H1 (cell line): ENCODE results near the gene NRIP3. TPM values are rescaled to one million over a fixed set of nuclear protein-coding genes. Genes with fewer than 3 reads are reported as not detected.
A peak's percentile ranks its signal among the peaks of the same experiment; 100 is the strongest.

Source experiments
- CTCF ChIA-PET: fragments of 300-600 bp; sonication (Branson Sonifier 250); formaldehyde crosslinking; loops from one replicate; lab custom pipeline; 2021; ENCODE audit not compliant: partially characterized antibody; lab: Charles Lee
- POLR2A ChIA-PET: fragments of 300-600 bp; sonication (Branson Sonifier 250); formaldehyde crosslinking; loops from one replicate; lab custom pipeline; 2021; ENCODE audit warnings: inconsistent platforms; ENCODE audit not compliant: partially characterized antibody; lab: Charles Lee
- DNase-seq, 2 experiments: peaks; one replicate each; pipeline versions ENCODE4 v3.0.0 to v3.0.0-alpha.2; 2010 to 2022; ENCODE audit warnings: low spot score in 2 of 2, low read depth in 1 of 2, mixed read lengths in 1 of 2
- FAIRE-seq: peaks from 2 replicates; lab custom pipeline; 2011; peaks lifted over from hg19 to GRCh38; lab: Jason Lieb, UNC
- H2AFZ ChIP-seq: 2 replicates; pipeline ENCODE4 v1.8.1; 2012; ENCODE audit warnings: low read length, inconsistent platforms
- H2AK5ac ChIP-seq: 2 replicates; pipeline ENCODE4 v1.6.1; 2013; ENCODE audit warnings: low read depth, low read length
- H2BK120ac ChIP-seq: replicated peaks from 2 replicates; pipeline ENCODE3; 2013; ENCODE audit warnings: low read depth, low read length, inconsistent platforms
- H2BK12ac ChIP-seq: 2 replicates; pipeline ENCODE4 v1.6.1; 2013; ENCODE audit warnings: low read depth, low read length
- H2BK15ac ChIP-seq: 2 replicates; pipeline ENCODE4 v1.6.1; 2013; ENCODE audit warnings: low read length
- H2BK20ac ChIP-seq: 2 replicates; pipeline ENCODE4 v1.6.1; 2013; ENCODE audit warnings: low read length
- H2BK5ac ChIP-seq: 2 replicates; pipeline ENCODE4 v1.6.1; 2013; ENCODE audit warnings: low read depth, low read length
- H3K14ac ChIP-seq: 2 replicates; pipeline ENCODE4 v1.6.1; 2013; ENCODE audit warnings: inconsistent platforms; ENCODE audit not compliant: insufficient read length
- H3K18ac ChIP-seq: 2 replicates; pipeline ENCODE4 v1.6.1; 2013; ENCODE audit warnings: low read length; ENCODE audit errors: extremely low read depth
- H3K23ac ChIP-seq: 2 replicates; pipeline ENCODE4 v1.6.1; 2013; ENCODE audit warnings: inconsistent platforms; ENCODE audit not compliant: insufficient read length
- H3K23me2 ChIP-seq: 2 replicates; pipeline ENCODE4 v1.6.1; 2013; ENCODE audit warnings: low read depth, low read length
- H3K27ac ChIP-seq: 2 replicates; pipeline ENCODE4 v1.6.1; 2011; ENCODE audit warnings: low read depth, low read length, inconsistent platforms
- H3K27me3 ChIP-seq, 4 experiments: replicated peaks in 1 of 4; 1 replicate in 1 of 4; 2 replicates in 3 of 4; pipeline versions ENCODE4 v1.6.1 to v1.8.1; 2011 to 2013; ENCODE audit warnings: low read length in 3 of 4, mild to moderate bottlenecking in 3 of 4, inconsistent platforms in 2 of 4, mixed read lengths in 2 of 4, moderate library complexity in 1 of 4; ENCODE audit not compliant: control insufficient read depth in 3 of 4, insufficient read depth in 3 of 4; ENCODE audit errors: extremely low read depth in 1 of 4
- H3K36me3 ChIP-seq, 4 experiments: 2 replicates each; pipeline versions ENCODE4 v1.6.1 to v1.8.1; 2011 to 2013; ENCODE audit warnings: mild to moderate bottlenecking in 4 of 4, low read length in 3 of 4, moderate library complexity in 2 of 4, control low read depth in 1 of 4, inconsistent platforms in 1 of 4; ENCODE audit not compliant: insufficient read depth in 4 of 4, control insufficient read depth in 2 of 4
- H3K4ac ChIP-seq: replicated peaks from 2 replicates; pipeline ENCODE3; 2013; ENCODE audit warnings: low read length, low read depth, mixed read lengths, inconsistent platforms; ENCODE audit not compliant: insufficient read length
- H3K4me1 ChIP-seq, 4 experiments: replicated peaks in 1 of 4; 1 replicate in 1 of 4; 2 replicates in 3 of 4; pipeline versions ENCODE4 v1.6.1 to v1.8.1; 2011 to 2013; ENCODE audit warnings: low read length in 3 of 4, inconsistent platforms in 2 of 4, mixed read lengths in 1 of 4; ENCODE audit not compliant: insufficient read depth in 4 of 4, control insufficient read depth in 3 of 4
- H3K4me2 ChIP-seq, 2 experiments: 2 replicates each; pipeline versions ENCODE4 v1.6.1 to v1.8.1; 2011 to 2013; ENCODE audit warnings: low read depth in 2 of 2, low read length in 2 of 2, control low read depth in 1 of 2, inconsistent platforms in 1 of 2, mild to moderate bottlenecking in 1 of 2; ENCODE audit not compliant: insufficient read depth in 1 of 2
- H3K4me3 ChIP-seq, 4 experiments: fragments of 200-600, 300-600 bp in 1 of 4; sonication (generic), shearing (Covaris generic), sonication (Bioruptor Twin) in 1 of 4; 2 replicates each; pipeline versions ENCODE4 v1.5.1 to v1.8.1; 2011 to 2016; ENCODE audit warnings: low read length in 4 of 4, low read depth in 3 of 4, control low read depth in 2 of 4, inconsistent platforms in 2 of 4, mild to moderate bottlenecking in 2 of 4, mixed read lengths in 1 of 4, moderate library complexity in 1 of 4; ENCODE audit not compliant: insufficient read depth in 2 of 4; ENCODE audit errors: extremely low read depth in 1 of 4
- H3K56ac ChIP-seq: replicated peaks from 2 replicates; pipeline ENCODE3; 2013; ENCODE audit warnings: low read depth, mild to moderate bottlenecking, mixed read lengths, low read length, inconsistent platforms; ENCODE audit not compliant: insufficient read length
- H3K79me1 ChIP-seq: 2 replicates; pipeline ENCODE4 v1.6.1; 2013; ENCODE audit warnings: low read depth, low read length, control low read depth
- H3K79me2 ChIP-seq, 2 experiments: 2 replicates each; pipeline versions ENCODE4 v1.6.1 to v1.8.1; 2012 to 2013; ENCODE audit warnings: low read length in 2 of 2, mild to moderate bottlenecking in 2 of 2, inconsistent platforms in 1 of 2; ENCODE audit not compliant: insufficient read depth in 2 of 2, control insufficient read depth in 1 of 2
- H3K9ac ChIP-seq, 4 experiments: replicated peaks in 1 of 4; 1 replicate in 1 of 4; 2 replicates in 3 of 4; pipeline versions ENCODE4 v1.6.1 to v1.8.1; 2011 to 2013; ENCODE audit warnings: low read depth in 3 of 4, low read length in 3 of 4, control low read depth in 2 of 4, mild to moderate bottlenecking in 2 of 4, moderate library complexity in 2 of 4, inconsistent platforms in 1 of 4; ENCODE audit errors: extremely low read depth in 1 of 4
- H3K9me3 ChIP-seq, 2 experiments: 2 replicates each; pipeline versions ENCODE4 v1.6.1 to v1.8.1; 2012 to 2013; ENCODE audit warnings: mild to moderate bottlenecking in 2 of 2, moderate library complexity in 2 of 2, control low read depth in 1 of 2, inconsistent platforms in 1 of 2, low read depth in 1 of 2, low read length in 1 of 2, mixed read lengths in 1 of 2; ENCODE audit not compliant: insufficient read depth in 2 of 2
- H4K20me1 ChIP-seq, 2 experiments: replicated peaks in 1 of 2; 2 replicates each; pipeline versions ENCODE3 to v1.8.1; 2011 to 2013; ENCODE audit warnings: inconsistent platforms in 2 of 2, low read length in 2 of 2, mild to moderate bottlenecking in 1 of 2; ENCODE audit not compliant: insufficient read depth in 2 of 2, control insufficient read depth in 1 of 2
- H4K5ac ChIP-seq: 2 replicates; pipeline ENCODE4 v1.6.1; 2013; ENCODE audit warnings: low read length, low read depth, mixed read lengths, inconsistent platforms; ENCODE audit not compliant: insufficient read length
- H4K8ac ChIP-seq: 2 replicates; pipeline ENCODE4 v1.8.0; 2013; ENCODE audit warnings: mild to moderate bottlenecking, moderate library complexity, low read length, inconsistent platforms; ENCODE audit not compliant: insufficient read depth; ENCODE audit errors: extremely low read depth
- H4K91ac ChIP-seq: replicated peaks from 2 replicates; pipeline ENCODE3; 2013; ENCODE audit warnings: low read length, mixed read lengths, inconsistent platforms; ENCODE audit not compliant: insufficient read length
- BCL11A ChIP-seq, 2 experiments: IDR thresholded peaks; one replicate each; pipeline ENCODE4 v1.6.1; 2011; ENCODE audit warnings: low read depth in 2 of 2, low read length in 2 of 2, mild to moderate bottlenecking in 2 of 2
- GABPA ChIP-seq: IDR thresholded peaks from 2 replicates; pipeline ENCODE4 v1.6.1; 2011; ENCODE audit warnings: mild to moderate bottlenecking, low read length, moderate library complexity, borderline replicate concordance; ENCODE audit not compliant: insufficient read depth
- POLR2A ChIP-seq, 2 experiments: IDR thresholded peaks; 1 replicate in 1 of 2; 2 replicates in 1 of 2; pipeline ENCODE4 v1.6.1; 2011; ENCODE audit warnings: low read depth in 2 of 2, low read length in 2 of 2, mild to moderate bottlenecking in 2 of 2; ENCODE audit errors: control extremely low read depth in 1 of 2
- SP1 ChIP-seq: IDR thresholded peaks from 2 replicates; pipeline ENCODE4 v1.6.1; 2011; ENCODE audit warnings: low read depth, low read length
- TEAD4 ChIP-seq: IDR thresholded peaks from 2 replicates; pipeline ENCODE4 v1.6.1; 2012; ENCODE audit warnings: low read depth, low read length, inconsistent platforms, mixed read lengths
- WGBS, 2 experiments: shearing (Covaris generic) in 1 of 2; methylation state at CpG; one replicate each; pipeline versions ENCODE4 v1.1.6 to v1.1.7; 2013 to 2015; ENCODE audit warnings: low lambda C conversion rate in 2 of 2, mixed read lengths in 2 of 2, inconsistent platforms in 1 of 2, low coverage in 1 of 2, missing lambda C conversion rate in 1 of 2; ENCODE audit not compliant: insufficient replicate concordance in 2 of 2, insufficient coverage in 1 of 2, insufficient read length in 1 of 2; ENCODE audit errors: extremely low coverage in 1 of 2, missing lambda C conversion rate in 1 of 2; 5-methylcytosine and 5-hydroxymethylcytosine counted together
- polyA plus RNA-seq, 7 experiments: library from polyadenylated mRNA; depleted of rRNA in 3 of 7; stranded (reverse) in 5 of 7; unstranded in 2 of 7; fragments of >200 nt in 5 of 7; fragments of 200-250 nt in 2 of 7; gene quantifications; 1 replicate in 5 of 7; 2 replicates in 1 of 7; 4 replicates in 1 of 7; pipeline versions ENCODE4 v1.2.1 to v1.2.3, GENCODE V29; 2011 to 2013; ENCODE audit warnings: missing spikeins in 2 of 7, mixed read lengths in 2 of 7
- total RNA-seq: library from RNA; stranded (reverse); fragmentation: NEBNext Ultra II Directional; extraction: Animal tissue kit (Norgen Biotek cat#: 25700); gene quantifications from 2 replicates; pipeline ENCODE4 v1.2.1, GENCODE V29; 2021

Gene NRIP3
- total and polyA plus RNA-seq, 2 of the 8 experiments (the other 6 are each of a cell fraction or from before 2014, with no cell fraction given), result 3.9 to 7.1 TPM

DNA sequence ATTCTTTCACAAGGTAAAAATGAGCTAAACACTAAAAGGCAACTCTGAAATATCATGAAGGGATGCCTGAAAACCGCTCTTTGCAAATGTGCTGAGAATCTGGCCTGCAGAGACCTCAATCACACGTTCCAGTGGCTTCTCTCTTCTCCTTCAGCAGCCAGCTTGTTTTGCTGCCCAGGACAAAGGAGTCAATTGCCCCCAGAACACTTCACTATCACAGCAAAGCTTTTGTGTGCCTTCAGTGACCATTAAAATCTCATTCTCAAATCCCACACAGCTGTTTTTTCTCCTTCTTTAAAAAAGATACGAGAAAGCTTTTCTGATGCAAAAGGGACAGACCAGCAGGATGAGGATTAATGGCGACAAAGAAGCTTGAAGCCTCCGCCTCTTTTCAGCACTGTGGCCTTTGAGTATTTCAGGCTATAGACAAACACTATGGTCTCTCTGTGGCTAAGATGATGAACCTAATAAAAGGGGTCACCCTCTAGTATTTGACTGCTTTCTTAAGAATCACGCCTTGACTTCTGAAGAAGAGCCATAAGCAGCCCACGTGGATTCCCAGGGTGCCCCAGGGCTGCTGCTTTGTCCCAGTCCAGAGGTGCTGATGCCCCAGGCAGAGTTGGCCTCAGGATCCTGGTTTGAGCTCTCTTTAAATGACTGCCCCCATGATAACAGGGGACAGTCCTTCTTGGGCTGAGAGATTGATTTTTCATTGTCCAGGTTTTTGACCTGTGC lies 33.4 kb upstream of the NRIP3 start:
- Histone ChIP-seq H2BK5ac (no peak overlapping the region), H3K27me3 (no peaks in the 10 kb centered on the region), H3K18ac (no peak overlapping the region), H3K4me3 (no peak overlapping the region), H3K56ac (no peak overlapping the region), H3K4me1 (peaks cover 0 to 8% (median 2%) of the 10 kb centered on the region in 4 experiments; a peak in 3 of 7 replicates), H2BK15ac (no peak overlapping the region), H2AFZ (peak overlapping the region; percentile 76; the same call in 1 of the 2 replicates), H4K5ac (no peak overlapping the region), H3K23me2 (no peaks in the 10 kb centered on the region), H3K79me2 (no peaks in the 10 kb centered on the region), H3K4me2 (peak overlapping the region in 1 of 2 experiments; percentile 9; a peak in 2 of 4 replicates), H3K27ac (0 out of 2 replicates have a peak overlapping the region, but pooled peaks have one; percentile 7), H4K8ac (no peak overlapping the region), H3K36me3 (no peaks in the 10 kb centered on the region), H2BK20ac (no peak overlapping the region; the same call in 1 of the 2 replicates), H4K20me1 (no peaks in the 10 kb centered on the region), H2BK12ac (no peak overlapping the region), H3K9ac (no peak overlapping the region), H3K4ac (no peak overlapping the region), H3K79me1 (no peaks in the 10 kb centered on the region), H4K91ac (peak overlapping the region; percentile 12), H2BK120ac (no peak overlapping the region), H2AK5ac (no peak overlapping the region), H3K14ac (no peak overlapping the region), H3K9me3 (no peaks in the 10 kb centered on the region), H3K23ac (no peak overlapping the region)
- CTCF ChIA-PET, result interaction anchor here (0.6 to 5.4 kb wide), 13 partner anchors 10 to 101 kb away, joined by 3 to 22 read pairs (median 3); partner anchors contain the start of gene NRIP3
- WGBS, 2 experiments, result 51% methylated on average over 7 of the region's 7 CpGs; no CpG with 5 or more reads in 1 of the 2 experiments
- peak; percentile 7 for FAIRE-seq
- POLR2A ChIA-PET, result interaction anchor here (0.8 to 1.5 kb wide), 2 partner anchors 10 to 12 kb away, joined by 3 read pairs; no protein-coding TSS in a partner anchor
- DNase-seq, result no peak
- TF ChIP-seq SP1 (no peak), GABPA (no peak), TEAD4 (no peak), BCL11A (IDR thresholded peaks at IDR 0.05; ENCODE audit: low read depth in 2 of 2, low read length in 2 of 2) (no peak), POLR2A (IDR thresholded peaks at IDR 0.05; ENCODE audit: control extremely low read depth in 1 of 2, low read depth in 2 of 2, low read length in 2 of 2) (no peak)
